ENCODE measurements around the gene CFAP97D2. TPM values are rescaled to one million over a fixed set of nuclear protein-coding genes. Genes with fewer than 3 reads are reported as not detected.

CFAP97D2 gene
- total and polyA plus RNA-seq, 2 of the 13 experiments (the other 11 are each of a cell fraction or from before 2014, with no cell fraction given): not detected

GRCh38 chr13:114161644-114162532, 17.2 kb upstream of the CFAP97D2 start (continued):
- peak; percentile 79 for TF ChIP-seq NR2C2 (CRISPR knock-in tag; IDR thresholded peaks at IDR 0.05; ENCODE audit: borderline replicate concordance)
- no peak for TF ChIP-seq ELF3 (CRISPR knock-in tag; IDR thresholded peaks at IDR 0.05)
- peak; percentile 43; the same call in 1 of the 2 replicates for TF ChIP-seq ZNF292 (CRISPR knock-in tag; IDR thresholded peaks at IDR 0.05; ENCODE audit: borderline replicate concordance, low read depth)
- peak; percentile 54; the same call in 1 of the 2 replicates for TF ChIP-seq ZNF788 (CRISPR knock-in tag; IDR thresholded peaks at IDR 0.05; ENCODE audit: borderline replicate concordance)
- TF ChIP-seq MAFG (CRISPR knock-in tag; IDR thresholded peaks at IDR 0.05): no peak
- TF ChIP-seq PHF21A (CRISPR knock-in tag; IDR thresholded peaks at IDR 0.05): 0 out of 2 replicates have a peak, but pooled peaks have one; percentile 30
- peak; percentile 67; the same call in 1 of the 2 replicates for TF ChIP-seq HOXA3 (CRISPR knock-in tag; IDR thresholded peaks at IDR 0.05)
- TF ChIP-seq FOXM1 (CRISPR knock-in tag; IDR thresholded peaks at IDR 0.05): no peak
- 0 out of 2 replicates have a peak, but pooled peaks have one; percentile 52 for TF ChIP-seq ARID5B (CRISPR knock-in tag; IDR thresholded peaks at IDR 0.05)
- no peak for TF ChIP-seq RXRB (CRISPR knock-in tag; IDR thresholded peaks at IDR 0.05; ENCODE audit: borderline replicate concordance)
- no peak for TF ChIP-seq ZNF773 (CRISPR knock-in tag; IDR thresholded peaks at IDR 0.05; ENCODE audit: borderline replicate concordance)
- TF ChIP-seq ZSCAN25 (CRISPR knock-in tag; IDR thresholded peaks at IDR 0.05): 0 out of 2 replicates have a peak, but pooled peaks have one; percentile 24
- TF ChIP-seq, protein P1, sequence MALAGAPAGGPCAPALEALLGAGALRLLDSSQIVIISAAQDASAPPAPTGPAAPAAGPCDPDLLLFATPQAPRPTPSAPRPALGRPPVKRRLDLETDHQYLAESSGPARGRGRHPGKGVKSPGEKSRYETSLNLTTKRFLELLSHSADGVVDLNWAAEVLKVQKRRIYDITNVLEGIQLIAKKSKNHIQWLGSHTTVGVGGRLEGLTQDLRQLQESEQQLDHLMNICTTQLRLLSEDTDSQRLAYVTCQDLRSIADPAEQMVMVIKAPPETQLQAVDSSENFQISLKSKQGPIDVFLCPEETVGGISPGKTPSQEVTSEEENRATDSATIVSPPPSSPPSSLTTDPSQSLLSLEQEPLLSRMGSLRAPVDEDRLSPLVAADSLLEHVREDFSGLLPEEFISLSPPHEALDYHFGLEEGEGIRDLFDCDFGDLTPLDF (CRISPR knock-in tag; IDR thresholded peaks at IDR 0.05): no peak
- TF ChIP-seq EP300 (IDR thresholded peaks at IDR 0.05; ENCODE audit: low read depth in 2 of 2, low read length in 2 of 2): 0 out of 4 replicates have a peak, but pooled peaks of 1 of the 2 experiments have one; percentile 18
- TF ChIP-seq EP300 (CRISPR knock-in tag; IDR thresholded peaks at IDR 0.05; ENCODE audit: borderline replicate concordance): no peak
- TF ChIP-seq GABPA (IDR thresholded peaks at IDR 0.05; ENCODE audit: low read depth, low read length): no peak
- TF ChIP-seq GABPA (CRISPR knock-in tag; IDR thresholded peaks at IDR 0.05; ENCODE audit: low read depth): peak; percentile 30; the same call in 1 of the 2 replicates
- 0 out of 2 replicates have a peak, but pooled peaks have one; percentile 14 for TF ChIP-seq HMG20A (CRISPR knock-in tag; IDR thresholded peaks at IDR 0.05; ENCODE audit: borderline replicate concordance)
- peak; percentile 84 for TF ChIP-seq NR2F6 (IDR thresholded peaks at IDR 0.05)
- peak; percentile 84 for TF ChIP-seq NR2F6 (CRISPR knock-in tag; IDR thresholded peaks at IDR 0.05)
- no peak for TF ChIP-seq HHEX (CRISPR knock-in tag; IDR thresholded peaks at IDR 0.05)
- peak; percentile 53; the same call in 1 of the 2 replicates for TF ChIP-seq TFAP4 (IDR thresholded peaks at IDR 0.05; ENCODE audit: borderline replicate concordance, low read depth)
- no peak for TF ChIP-seq ZNF782 (CRISPR knock-in tag; IDR thresholded peaks at IDR 0.05; ENCODE audit: borderline replicate concordance)
- no peak for TF ChIP-seq SOX13 (IDR thresholded peaks at IDR 0.05)
- peak in 1 of 2 experiments; percentile 59; a peak in 2 of 4 replicates for TF ChIP-seq SOX13 (CRISPR knock-in tag; conservative IDR thresholded peaks at IDR 0.05 in 1 of 2, IDR thresholded peaks at IDR 0.05 in 1 of 2)
- no peak for TF ChIP-seq MED1 (CRISPR knock-in tag; IDR thresholded peaks at IDR 0.05)

All from HepG2 (cell line).